ENCODE data around the gene TSR3.

The TSR3 gene

GRCh38 chr16:1306334-1306733, 45.3 kb downstream of the TSR3 start:
- DNase-seq, result no peak

- DNase-seq, result no peak
These were observed 45.9 kb downstream of the TSR3 start for GRCh38 chr16:1305823-1306222.

- DNase-seq, result no peak
These were observed 50.1 kb downstream of the TSR3 start for GRCh38 chr16:1301562-1301961.

GRCh38 chr16:1300664-1301476, 50.8 kb downstream of the TSR3 start:
- peak; percentile 74 for DNase-seq

GRCh38 chr16:1299868-1300203, 51.8 kb downstream of the TSR3 start:
- DNase-seq, result no peak

Measured in stimulated activated CD4-positive, alpha-beta T cell treated with anti-CD3 and anti-CD28 coated beads, Interleukin-4, amount 100 ng/mL, for 1 hour (primary cell).